WI38 (cell line): ENCODE data around the gene LYPD5.
"Not testable (repeated sequence)": the region's sequence is repeated elsewhere in the genome, so short reads cannot be mapped to it uniquely, and the experiment has no call there.

Source experiments
- H3K4me3 ChIP-seq: 2 replicates; pipeline ENCODE4 v1.5.1; 2011; ENCODE audit warnings: low read depth, mild to moderate bottlenecking, control low read depth, low read length
- CTCF ChIP-seq: IDR thresholded peaks from 2 replicates; pipeline ENCODE4 v1.5.1; 2012; ENCODE audit warnings: low read depth, mild to moderate bottlenecking, control low read depth, low read length

Gene LYPD5

GRCh38 chr19:43775299-43775890 is 26.9 kb downstream of the LYPD5 start:
- TF ChIP-seq CTCF: no peak
- H3K4me3 ChIP-seq: no peak overlapping the region

DNA sequence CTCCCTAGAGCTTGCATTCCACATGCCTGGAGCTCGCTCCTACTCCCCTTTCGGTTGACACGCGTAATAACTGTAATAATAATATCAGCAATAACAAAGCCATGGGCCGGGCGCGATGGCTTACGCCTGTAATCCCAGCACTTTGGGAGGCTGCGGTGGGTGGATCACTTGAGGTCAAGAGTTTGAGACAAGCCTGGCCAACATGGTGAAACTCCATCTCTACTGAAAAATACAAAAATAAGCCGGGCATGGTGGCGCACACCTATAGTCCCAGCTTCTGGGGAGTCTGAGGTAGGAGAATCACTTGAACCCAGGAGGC is 27.3 kb downstream of the LYPD5 start:
- H3K4me3 ChIP-seq: not testable (repeated sequence)

- TF ChIP-seq CTCF: peak; percentile 86
- no peak overlapping the region for H3K4me3 ChIP-seq
These were observed 27.9 kb downstream of the LYPD5 start for GRCh38 chr19:43774103-43774939.

DNA sequence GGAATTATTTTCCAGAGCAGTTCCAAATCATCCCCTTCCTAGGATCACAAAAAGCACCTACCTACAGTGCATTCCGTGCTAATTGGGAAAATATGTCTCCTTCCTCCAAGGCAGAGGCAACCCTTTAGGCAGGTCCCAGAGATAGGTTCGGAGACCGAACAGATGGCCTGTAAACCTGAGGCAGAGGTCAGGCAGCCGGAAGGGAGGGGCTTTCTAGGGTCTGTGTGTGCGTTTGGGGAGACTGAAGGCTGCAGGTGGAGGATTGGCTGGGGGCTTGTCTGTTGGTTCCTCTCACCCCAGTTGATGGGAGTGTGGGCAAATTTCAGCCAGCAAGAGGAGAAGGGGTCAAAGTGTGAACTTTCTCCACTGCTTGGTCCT is 28.5 kb downstream of the LYPD5 start:
- H3K4me3 ChIP-seq: no peak overlapping the region
- TF ChIP-seq CTCF: no peak

GRCh38 chr19:43769256-43769655 is 33.0 kb downstream of the LYPD5 start:
- H3K4me3 ChIP-seq: no peak overlapping the region
- TF ChIP-seq CTCF: no peak

DNA sequence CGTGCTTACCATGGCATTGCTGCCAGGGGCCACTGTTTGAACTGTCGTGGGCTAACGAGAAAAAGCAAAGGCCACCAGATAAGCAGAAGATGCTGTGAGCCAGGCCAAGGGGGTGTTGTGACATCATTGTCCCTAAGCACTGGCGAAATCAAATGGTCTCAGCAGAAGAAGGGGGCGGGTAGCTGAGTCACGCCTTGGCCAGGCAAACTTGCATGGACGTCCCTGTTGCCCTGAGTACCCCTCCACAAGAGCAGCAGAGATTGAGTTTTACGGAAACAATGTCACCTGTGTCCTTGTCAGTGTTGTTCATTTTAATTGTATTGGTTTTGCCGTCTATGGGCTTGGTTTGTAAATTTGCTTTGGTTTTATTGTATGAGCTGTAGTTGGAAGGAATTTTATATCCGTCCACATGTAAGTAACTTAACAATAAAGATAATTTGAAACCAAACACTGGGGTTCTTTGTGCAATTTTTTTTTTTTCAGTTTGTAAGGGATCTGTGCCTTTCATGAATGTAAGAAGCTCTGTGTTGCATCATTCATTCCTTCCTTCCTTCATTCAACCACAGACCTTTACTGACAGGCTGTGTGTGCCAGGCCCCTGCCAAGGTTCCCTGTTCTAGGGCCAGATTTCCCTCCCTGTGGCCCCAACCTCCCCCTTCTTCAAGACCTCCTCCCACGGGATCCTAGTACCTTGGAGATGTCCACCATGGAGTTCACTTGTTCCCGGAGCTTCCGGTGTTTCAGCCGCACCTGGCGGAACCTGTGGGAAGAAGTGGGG is 33.8 kb downstream of the LYPD5 start:
- TF ChIP-seq CTCF: no peak
- no peak overlapping the region for H3K4me3 ChIP-seq

- no peak overlapping the region for H3K4me3 ChIP-seq
- no peak for TF ChIP-seq CTCF
These were observed 34.4 kb downstream of the LYPD5 start for GRCh38 chr19:43767818-43768217.
